Endothelial cell (in vitro differentiated cells): ENCODE data around the gene CYP27C1. TPM values are rescaled to one million over a fixed set of nuclear protein-coding genes. Genes with fewer than 3 reads are reported as not detected.

ENCODE experiments used
- DNase-seq: peaks from one replicate; pipeline ENCODE4 v3.0.0; 2021; ENCODE audit warnings: low spot score
- H3K27ac Mint-ChIP-seq: one replicate; pipeline ENCODE4 v1.8.0; 2021; ENCODE audit warnings: mixed read lengths, inconsistent platforms; ENCODE audit not compliant: unreplicated experiment
- H3K27me3 Mint-ChIP-seq: one replicate; pipeline ENCODE4 v1.8.0; 2021; ENCODE audit warnings: mild to moderate bottlenecking, moderate library complexity, mixed read lengths, inconsistent platforms; ENCODE audit not compliant: unreplicated experiment
- H3K36me3 Mint-ChIP-seq: one replicate; pipeline ENCODE4 v1.8.0; 2021; ENCODE audit warnings: mild to moderate bottlenecking, low read depth, mixed read lengths, inconsistent platforms; ENCODE audit not compliant: unreplicated experiment
- H3K4me1 Mint-ChIP-seq: one replicate; pipeline ENCODE4 v1.8.0; 2021; ENCODE audit warnings: mild to moderate bottlenecking, mixed read lengths, inconsistent platforms; ENCODE audit not compliant: unreplicated experiment
- H3K4me3 Mint-ChIP-seq: one replicate; pipeline ENCODE4 v1.8.0; 2021; ENCODE audit warnings: mild to moderate bottlenecking, mixed read lengths, inconsistent platforms; ENCODE audit not compliant: unreplicated experiment
- H3K9me3 Mint-ChIP-seq: one replicate; pipeline ENCODE4 v1.8.0; 2021; ENCODE audit warnings: mixed read lengths, inconsistent platforms; ENCODE audit not compliant: unreplicated experiment
- total RNA-seq: library from RNA; stranded (reverse); fragmentation: NEBNext Ultra II Directional; extraction: Animal tissue kit (Norgen Biotek cat#: 25700); gene quantifications from one replicate; pipeline ENCODE4 v1.2.1, GENCODE V29; 2021; ENCODE audit not compliant: unreplicated experiment
- TF ChIP-seq, protein P1 (sequence below): fragments of 200-600 bp; sonication (generic); IDR thresholded peaks from one replicate; pipeline ENCODE4 v1.5.0; 2021; ENCODE audit warnings: antibody characterized with exemption; ENCODE audit not compliant: unreplicated experiment

Gene CYP27C1
- total RNA-seq, 1 donor from 2014 or later = 6.4 TPM

DNA sequence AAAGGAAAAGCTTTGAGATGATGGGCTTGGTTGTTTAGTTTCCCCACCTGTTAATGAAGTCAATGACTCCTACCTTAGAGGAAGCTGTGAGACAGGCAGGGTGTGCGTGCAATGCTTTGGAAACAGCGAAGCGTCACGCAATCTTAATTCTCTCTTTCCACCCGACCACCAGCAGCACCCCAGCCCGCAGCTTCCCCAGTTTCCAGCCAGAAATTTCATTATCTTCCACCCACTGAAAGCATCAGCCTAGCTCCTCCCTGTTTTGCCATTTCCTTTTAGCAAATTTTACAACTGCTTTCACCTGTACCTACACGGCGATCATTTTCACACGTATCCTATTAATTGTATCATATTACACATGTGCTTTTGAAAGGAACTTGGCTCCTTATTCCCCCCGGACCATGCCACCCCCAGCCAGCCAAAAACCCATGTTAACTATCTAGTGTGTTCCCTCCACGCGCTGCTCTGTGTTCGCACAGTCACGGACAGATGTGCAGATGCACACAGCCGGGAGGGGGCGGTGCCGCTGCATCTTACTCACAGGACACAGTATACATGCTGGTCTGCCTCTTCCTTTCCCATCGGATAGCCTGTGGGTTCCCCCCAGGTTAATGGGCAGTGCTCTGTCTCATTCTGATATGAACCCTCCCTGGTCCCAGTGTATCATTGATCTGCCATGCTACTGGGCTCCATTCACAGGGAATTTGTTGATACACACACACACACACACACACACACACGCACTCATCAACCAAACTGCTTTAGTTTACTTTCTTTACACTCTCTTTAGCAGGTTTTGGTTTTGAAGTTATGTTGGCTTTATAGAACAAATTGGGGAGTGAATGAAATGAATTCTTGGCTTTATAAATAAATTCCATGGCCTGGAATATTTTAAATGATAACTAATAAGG lies 22.4 kb downstream of the CYP27C1 start:
- no peaks in the 10 kb centered on the region for H3K9me3 Mint-ChIP-seq
- H3K27me3 Mint-ChIP-seq = peaks cover 2% of the 10 kb centered on the region
- peak; percentile 67 for DNase-seq
- peaks cover 22% of the 10 kb centered on the region for H3K4me1 Mint-ChIP-seq
- TF ChIP-seq, protein P1, sequence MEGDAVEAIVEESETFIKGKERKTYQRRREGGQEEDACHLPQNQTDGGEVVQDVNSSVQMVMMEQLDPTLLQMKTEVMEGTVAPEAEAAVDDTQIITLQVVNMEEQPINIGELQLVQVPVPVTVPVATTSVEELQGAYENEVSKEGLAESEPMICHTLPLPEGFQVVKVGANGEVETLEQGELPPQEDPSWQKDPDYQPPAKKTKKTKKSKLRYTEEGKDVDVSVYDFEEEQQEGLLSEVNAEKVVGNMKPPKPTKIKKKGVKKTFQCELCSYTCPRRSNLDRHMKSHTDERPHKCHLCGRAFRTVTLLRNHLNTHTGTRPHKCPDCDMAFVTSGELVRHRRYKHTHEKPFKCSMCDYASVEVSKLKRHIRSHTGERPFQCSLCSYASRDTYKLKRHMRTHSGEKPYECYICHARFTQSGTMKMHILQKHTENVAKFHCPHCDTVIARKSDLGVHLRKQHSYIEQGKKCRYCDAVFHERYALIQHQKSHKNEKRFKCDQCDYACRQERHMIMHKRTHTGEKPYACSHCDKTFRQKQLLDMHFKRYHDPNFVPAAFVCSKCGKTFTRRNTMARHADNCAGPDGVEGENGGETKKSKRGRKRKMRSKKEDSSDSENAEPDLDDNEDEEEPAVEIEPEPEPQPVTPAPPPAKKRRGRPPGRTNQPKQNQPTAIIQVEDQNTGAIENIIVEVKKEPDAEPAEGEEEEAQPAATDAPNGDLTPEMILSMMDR = no peak
- peaks cover 25% of the 10 kb centered on the region for H3K36me3 Mint-ChIP-seq
- H3K4me3 Mint-ChIP-seq = peak overlapping the region; percentile 78
- H3K27ac Mint-ChIP-seq = peak overlapping the region; percentile 59

DNA sequence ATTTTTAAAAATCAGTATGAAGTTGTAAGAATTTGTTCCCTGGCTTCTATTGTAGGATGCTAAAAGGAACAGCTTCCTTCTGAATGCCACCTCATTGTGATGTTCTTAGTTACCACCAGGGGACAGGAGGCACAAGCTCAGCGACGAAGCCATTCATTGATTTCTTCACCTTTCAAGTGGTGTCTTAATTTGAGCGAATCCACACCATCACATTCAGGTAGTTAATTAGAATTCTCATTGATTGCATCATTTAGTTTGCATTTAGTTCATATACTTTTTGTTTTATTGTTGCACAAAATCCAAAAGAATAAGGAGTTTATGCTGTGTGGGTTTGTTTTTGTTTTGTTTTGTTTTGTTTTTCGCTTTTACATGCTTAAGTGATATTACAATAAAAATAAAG lies 23.1 kb downstream of the CYP27C1 start:
- peaks cover 2% of the 10 kb centered on the region for H3K27me3 Mint-ChIP-seq
- TF ChIP-seq, protein P1 = peak; percentile 40
- H3K27ac Mint-ChIP-seq = no peak overlapping the region
- H3K4me3 Mint-ChIP-seq = no peak overlapping the region
- DNase-seq = no peak
- H3K4me1 Mint-ChIP-seq = peaks cover 22% of the 10 kb centered on the region
- H3K9me3 Mint-ChIP-seq = no peaks in the 10 kb centered on the region
- H3K36me3 Mint-ChIP-seq = peaks cover 27% of the 10 kb centered on the region

DNA sequence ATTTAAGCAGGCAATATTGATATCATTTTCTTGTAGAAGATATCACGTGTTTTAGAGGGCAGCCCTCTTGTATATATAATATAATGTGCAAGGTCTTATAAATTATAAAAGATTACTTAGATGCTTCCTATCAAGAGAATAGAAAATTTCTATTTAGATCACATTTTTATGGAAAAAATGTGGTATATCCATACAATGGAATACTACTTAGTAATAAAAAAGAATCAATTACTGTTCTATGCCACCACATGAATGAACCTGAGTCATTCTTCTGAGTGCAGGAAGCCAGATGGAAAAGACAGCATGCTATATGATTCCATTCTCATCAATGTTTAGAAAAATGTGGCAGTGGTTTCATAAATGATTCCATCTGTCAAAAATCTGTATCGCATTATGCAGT lies 23.6 kb downstream of the CYP27C1 start:
- H3K9me3 Mint-ChIP-seq = no peaks in the 10 kb centered on the region
- TF ChIP-seq, protein P1 = no peak
- peaks cover 2% of the 10 kb centered on the region for H3K27me3 Mint-ChIP-seq
- H3K4me3 Mint-ChIP-seq = no peak overlapping the region
- peaks cover 22% of the 10 kb centered on the region for H3K4me1 Mint-ChIP-seq
- DNase-seq = no peak
- H3K36me3 Mint-ChIP-seq = peaks cover 30% of the 10 kb centered on the region
- H3K27ac Mint-ChIP-seq = no peak overlapping the region

DNA sequence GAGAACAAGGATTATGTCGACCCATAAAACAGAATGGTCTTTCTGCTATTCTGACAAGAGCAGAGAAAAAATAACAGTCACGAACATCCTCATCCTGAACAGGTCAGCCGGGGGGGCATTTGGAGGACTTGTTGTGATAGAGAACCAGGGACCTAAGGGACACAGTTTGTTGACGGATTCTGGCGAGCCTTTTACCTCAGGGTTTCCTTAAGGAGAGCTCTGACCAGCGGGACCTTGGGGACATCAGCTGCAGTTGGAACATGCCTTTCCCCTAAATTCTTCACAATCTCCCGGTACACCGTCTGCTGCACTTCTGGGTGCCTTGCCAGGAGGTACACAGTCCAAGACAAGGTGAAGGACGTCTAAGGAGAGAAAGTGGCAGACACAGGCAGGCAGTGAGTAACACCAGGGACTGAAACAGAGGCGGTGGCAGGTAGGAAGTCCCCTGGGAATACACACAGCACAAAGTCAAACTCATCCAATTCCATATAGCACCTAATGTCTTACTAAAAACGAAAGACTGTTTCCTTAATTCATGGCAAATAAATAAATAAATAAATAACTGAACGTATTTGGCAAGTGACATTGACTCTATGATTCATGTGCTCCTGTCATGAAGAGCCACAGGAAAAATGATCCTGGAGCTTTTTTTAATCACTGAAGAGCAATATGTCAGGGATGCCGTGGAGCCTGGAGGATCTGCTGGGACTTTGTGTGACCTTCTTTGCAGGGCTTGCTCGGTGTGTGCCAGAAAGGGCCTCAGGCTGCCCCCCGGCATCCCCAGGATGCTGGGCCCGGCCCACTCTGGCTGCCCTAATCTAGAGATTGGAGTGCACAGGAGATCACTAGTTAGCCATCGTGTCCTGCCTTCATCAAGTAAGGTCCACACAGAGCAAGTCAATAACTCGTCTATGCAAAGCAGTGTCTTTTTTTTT lies 24.7 kb downstream of the CYP27C1 start:
- DNase-seq = no peak
- Mint-ChIP-seq H3K4me3 (no peak overlapping the region), H3K9me3 (no peaks in the 10 kb centered on the region), H3K27ac (no peak overlapping the region), H3K4me1 (peaks cover 22% of the 10 kb centered on the region), H3K36me3 (peaks cover 30% of the 10 kb centered on the region), H3K27me3 (peaks cover 2% of the 10 kb centered on the region)
- TF ChIP-seq, protein P1 = no peak
